Panc1 (cell line): Measurements from ENCODE around the gene C10orf143.

ENCODE experiments used
- CTCF ChIP-seq: fragments of 450-650 bp; IDR thresholded peaks from 2 replicates; pipeline ENCODE4 v1.5.1; 2017; ENCODE audit warnings: mild to moderate bottlenecking
- POLR2AphosphoS5 ChIP-seq: IDR thresholded peaks from 2 replicates; pipeline ENCODE4 v1.6.1; 2012; ENCODE audit warnings: mild to moderate bottlenecking, low read depth, low read length, moderate library complexity
- SIN3A ChIP-seq: IDR thresholded peaks from 2 replicates; pipeline ENCODE4 v1.6.1; 2012; ENCODE audit warnings: low read depth, mild to moderate bottlenecking, low read length, moderate library complexity, borderline replicate concordance; ENCODE audit not compliant: insufficient read depth

DNA sequence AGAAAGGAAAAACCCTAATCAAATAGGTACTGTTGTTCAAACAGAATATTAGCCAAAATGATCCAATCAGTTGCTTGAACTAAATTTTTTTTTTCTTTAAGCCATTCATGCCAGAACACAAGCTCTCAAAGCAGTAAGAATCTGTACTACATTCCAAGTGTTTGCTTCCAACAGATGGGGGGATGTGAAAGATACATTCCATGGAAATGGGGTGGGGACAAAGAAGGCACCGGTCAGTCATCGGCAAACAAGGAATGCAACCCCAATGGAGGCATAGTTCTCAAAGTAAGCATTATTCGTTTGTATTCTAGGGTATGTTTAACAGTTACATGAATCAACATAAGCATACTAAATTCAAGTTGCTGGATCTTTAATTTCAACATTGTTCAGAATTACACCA, 32.5 kb downstream of the C10orf143 start:
- TF ChIP-seq POLR2AphosphoS5 (no peak), CTCF (no peak), SIN3A (no peak)
